H1 (cell line): Measurements from ENCODE around the gene CDNF. TPM values are rescaled to one million over a fixed set of nuclear protein-coding genes. Genes with fewer than 3 reads are reported as not detected.

ENCODE experiments used
- CTCF ChIA-PET: fragments of 300-600 bp; sonication (Branson Sonifier 250); formaldehyde crosslinking; loops from one replicate; lab custom pipeline; 2021; ENCODE audit not compliant: partially characterized antibody; lab: Charles Lee
- POLR2A ChIA-PET: fragments of 300-600 bp; sonication (Branson Sonifier 250); formaldehyde crosslinking; loops from one replicate; lab custom pipeline; 2021; ENCODE audit warnings: inconsistent platforms; ENCODE audit not compliant: partially characterized antibody; lab: Charles Lee
- DNase-seq, 2 experiments: peaks; one replicate each; pipeline versions ENCODE4 v3.0.0 to v3.0.0-alpha.2; 2010 to 2022; ENCODE audit warnings: low spot score in 2 of 2, low read depth in 1 of 2, mixed read lengths in 1 of 2
- FAIRE-seq: peaks from 2 replicates; lab custom pipeline; 2011; peaks lifted over from hg19 to GRCh38; lab: Jason Lieb, UNC
- H2AFZ ChIP-seq: 2 replicates; pipeline ENCODE4 v1.8.1; 2012; ENCODE audit warnings: low read length, inconsistent platforms
- H2AK5ac ChIP-seq: 2 replicates; pipeline ENCODE4 v1.6.1; 2013; ENCODE audit warnings: low read depth, low read length
- H2BK120ac ChIP-seq: replicated peaks from 2 replicates; pipeline ENCODE3; 2013; ENCODE audit warnings: low read depth, low read length, inconsistent platforms
- H2BK12ac ChIP-seq: 2 replicates; pipeline ENCODE4 v1.6.1; 2013; ENCODE audit warnings: low read depth, low read length
- H2BK15ac ChIP-seq: 2 replicates; pipeline ENCODE4 v1.6.1; 2013; ENCODE audit warnings: low read length
- H2BK20ac ChIP-seq: 2 replicates; pipeline ENCODE4 v1.6.1; 2013; ENCODE audit warnings: low read length
- H2BK5ac ChIP-seq: 2 replicates; pipeline ENCODE4 v1.6.1; 2013; ENCODE audit warnings: low read depth, low read length
- H3K14ac ChIP-seq: 2 replicates; pipeline ENCODE4 v1.6.1; 2013; ENCODE audit warnings: inconsistent platforms; ENCODE audit not compliant: insufficient read length
- H3K18ac ChIP-seq: 2 replicates; pipeline ENCODE4 v1.6.1; 2013; ENCODE audit warnings: low read length; ENCODE audit errors: extremely low read depth
- H3K23ac ChIP-seq: 2 replicates; pipeline ENCODE4 v1.6.1; 2013; ENCODE audit warnings: inconsistent platforms; ENCODE audit not compliant: insufficient read length
- H3K23me2 ChIP-seq: 2 replicates; pipeline ENCODE4 v1.6.1; 2013; ENCODE audit warnings: low read depth, low read length
- H3K27ac ChIP-seq: 2 replicates; pipeline ENCODE4 v1.6.1; 2011; ENCODE audit warnings: low read depth, low read length, inconsistent platforms
- H3K27me3 ChIP-seq, 4 experiments: replicated peaks in 1 of 4; 1 replicate in 1 of 4; 2 replicates in 3 of 4; pipeline versions ENCODE4 v1.6.1 to v1.8.1; 2011 to 2013; ENCODE audit warnings: low read length in 3 of 4, mild to moderate bottlenecking in 3 of 4, inconsistent platforms in 2 of 4, mixed read lengths in 2 of 4, moderate library complexity in 1 of 4; ENCODE audit not compliant: control insufficient read depth in 3 of 4, insufficient read depth in 3 of 4; ENCODE audit errors: extremely low read depth in 1 of 4
- H3K36me3 ChIP-seq, 4 experiments: 2 replicates each; pipeline versions ENCODE4 v1.6.1 to v1.8.1; 2011 to 2013; ENCODE audit warnings: mild to moderate bottlenecking in 4 of 4, low read length in 3 of 4, moderate library complexity in 2 of 4, control low read depth in 1 of 4, inconsistent platforms in 1 of 4; ENCODE audit not compliant: insufficient read depth in 4 of 4, control insufficient read depth in 2 of 4
- H3K4ac ChIP-seq: replicated peaks from 2 replicates; pipeline ENCODE3; 2013; ENCODE audit warnings: low read length, low read depth, mixed read lengths, inconsistent platforms; ENCODE audit not compliant: insufficient read length
- H3K4me1 ChIP-seq, 4 experiments: replicated peaks in 1 of 4; 1 replicate in 1 of 4; 2 replicates in 3 of 4; pipeline versions ENCODE4 v1.6.1 to v1.8.1; 2011 to 2013; ENCODE audit warnings: low read length in 3 of 4, inconsistent platforms in 2 of 4, mixed read lengths in 1 of 4; ENCODE audit not compliant: insufficient read depth in 4 of 4, control insufficient read depth in 3 of 4
- H3K4me2 ChIP-seq, 2 experiments: 2 replicates each; pipeline versions ENCODE4 v1.6.1 to v1.8.1; 2011 to 2013; ENCODE audit warnings: low read depth in 2 of 2, low read length in 2 of 2, control low read depth in 1 of 2, inconsistent platforms in 1 of 2, mild to moderate bottlenecking in 1 of 2; ENCODE audit not compliant: insufficient read depth in 1 of 2
- H3K4me3 ChIP-seq, 4 experiments: fragments of 200-600, 300-600 bp in 1 of 4; sonication (generic), shearing (Covaris generic), sonication (Bioruptor Twin) in 1 of 4; 2 replicates each; pipeline versions ENCODE4 v1.5.1 to v1.8.1; 2011 to 2016; ENCODE audit warnings: low read length in 4 of 4, low read depth in 3 of 4, control low read depth in 2 of 4, inconsistent platforms in 2 of 4, mild to moderate bottlenecking in 2 of 4, mixed read lengths in 1 of 4, moderate library complexity in 1 of 4; ENCODE audit not compliant: insufficient read depth in 2 of 4; ENCODE audit errors: extremely low read depth in 1 of 4
- H3K56ac ChIP-seq: replicated peaks from 2 replicates; pipeline ENCODE3; 2013; ENCODE audit warnings: low read depth, mild to moderate bottlenecking, mixed read lengths, low read length, inconsistent platforms; ENCODE audit not compliant: insufficient read length
- H3K79me1 ChIP-seq: 2 replicates; pipeline ENCODE4 v1.6.1; 2013; ENCODE audit warnings: low read depth, low read length, control low read depth
- H3K79me2 ChIP-seq, 2 experiments: 2 replicates each; pipeline versions ENCODE4 v1.6.1 to v1.8.1; 2012 to 2013; ENCODE audit warnings: low read length in 2 of 2, mild to moderate bottlenecking in 2 of 2, inconsistent platforms in 1 of 2; ENCODE audit not compliant: insufficient read depth in 2 of 2, control insufficient read depth in 1 of 2
- H3K9ac ChIP-seq, 4 experiments: replicated peaks in 1 of 4; 1 replicate in 1 of 4; 2 replicates in 3 of 4; pipeline versions ENCODE4 v1.6.1 to v1.8.1; 2011 to 2013; ENCODE audit warnings: low read depth in 3 of 4, low read length in 3 of 4, control low read depth in 2 of 4, mild to moderate bottlenecking in 2 of 4, moderate library complexity in 2 of 4, inconsistent platforms in 1 of 4; ENCODE audit errors: extremely low read depth in 1 of 4
- H3K9me3 ChIP-seq, 2 experiments: 2 replicates each; pipeline versions ENCODE4 v1.6.1 to v1.8.1; 2012 to 2013; ENCODE audit warnings: mild to moderate bottlenecking in 2 of 2, moderate library complexity in 2 of 2, control low read depth in 1 of 2, inconsistent platforms in 1 of 2, low read depth in 1 of 2, low read length in 1 of 2, mixed read lengths in 1 of 2; ENCODE audit not compliant: insufficient read depth in 2 of 2
- H4K20me1 ChIP-seq, 2 experiments: replicated peaks in 1 of 2; 2 replicates each; pipeline versions ENCODE3 to v1.8.1; 2011 to 2013; ENCODE audit warnings: inconsistent platforms in 2 of 2, low read length in 2 of 2, mild to moderate bottlenecking in 1 of 2; ENCODE audit not compliant: insufficient read depth in 2 of 2, control insufficient read depth in 1 of 2
- H4K5ac ChIP-seq: 2 replicates; pipeline ENCODE4 v1.6.1; 2013; ENCODE audit warnings: low read length, low read depth, mixed read lengths, inconsistent platforms; ENCODE audit not compliant: insufficient read length
- H4K8ac ChIP-seq: 2 replicates; pipeline ENCODE4 v1.8.0; 2013; ENCODE audit warnings: mild to moderate bottlenecking, moderate library complexity, low read length, inconsistent platforms; ENCODE audit not compliant: insufficient read depth; ENCODE audit errors: extremely low read depth
- H4K91ac ChIP-seq: replicated peaks from 2 replicates; pipeline ENCODE3; 2013; ENCODE audit warnings: low read length, mixed read lengths, inconsistent platforms; ENCODE audit not compliant: insufficient read length
- GABPA ChIP-seq: IDR thresholded peaks from 2 replicates; pipeline ENCODE4 v1.6.1; 2011; ENCODE audit warnings: mild to moderate bottlenecking, low read length, moderate library complexity, borderline replicate concordance; ENCODE audit not compliant: insufficient read depth
- SP1 ChIP-seq: IDR thresholded peaks from 2 replicates; pipeline ENCODE4 v1.6.1; 2011; ENCODE audit warnings: low read depth, low read length
- WGBS, 2 experiments: shearing (Covaris generic) in 1 of 2; methylation state at CpG; one replicate each; pipeline versions ENCODE4 v1.1.6 to v1.1.7; 2013 to 2015; ENCODE audit warnings: low lambda C conversion rate in 2 of 2, mixed read lengths in 2 of 2, inconsistent platforms in 1 of 2, low coverage in 1 of 2, missing lambda C conversion rate in 1 of 2; ENCODE audit not compliant: insufficient replicate concordance in 2 of 2, insufficient coverage in 1 of 2, insufficient read length in 1 of 2; ENCODE audit errors: extremely low coverage in 1 of 2, missing lambda C conversion rate in 1 of 2; 5-methylcytosine and 5-hydroxymethylcytosine counted together
- polyA plus RNA-seq, 7 experiments: library from polyadenylated mRNA; depleted of rRNA in 3 of 7; stranded (reverse) in 5 of 7; unstranded in 2 of 7; fragments of >200 nt in 5 of 7; fragments of 200-250 nt in 2 of 7; gene quantifications; 1 replicate in 5 of 7; 2 replicates in 1 of 7; 4 replicates in 1 of 7; pipeline versions ENCODE4 v1.2.1 to v1.2.3, GENCODE V29; 2011 to 2013; ENCODE audit warnings: missing spikeins in 2 of 7, mixed read lengths in 2 of 7
- total RNA-seq: library from RNA; stranded (reverse); fragmentation: NEBNext Ultra II Directional; extraction: Animal tissue kit (Norgen Biotek cat#: 25700); gene quantifications from 2 replicates; pipeline ENCODE4 v1.2.1, GENCODE V29; 2021

The CDNF gene
- total and polyA plus RNA-seq, 2 of the 8 experiments (the other 6 are each of a cell fraction or from before 2014, with no cell fraction given): 0.32 to 0.67 TPM

DNA sequence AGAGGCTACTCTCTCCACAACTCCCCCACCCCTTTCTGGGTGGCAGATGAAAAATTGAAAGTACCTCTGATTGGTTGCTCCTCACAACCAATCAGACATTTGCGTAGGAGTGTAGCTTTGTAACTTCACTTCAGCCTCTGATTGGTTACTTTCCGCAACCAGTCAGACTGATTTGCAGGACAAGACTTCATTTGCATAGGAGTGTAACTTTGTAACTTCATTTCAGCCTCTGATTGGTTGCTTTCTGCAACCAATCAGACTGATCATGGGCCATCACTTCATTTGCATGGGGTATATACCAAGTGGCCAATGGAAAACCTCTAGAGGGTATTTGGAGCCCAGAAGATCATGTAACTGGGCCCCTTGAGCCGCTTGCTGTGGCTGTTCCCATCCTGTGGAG lies 25.6 kb downstream of the CDNF start:
- Histone ChIP-seq H2AFZ (no peak overlapping the region), H4K8ac (no peak overlapping the region), H3K23me2 (no peaks in the 10 kb centered on the region), H3K4me3 (no peak overlapping the region), H2AK5ac (no peak overlapping the region), H2BK12ac (no peak overlapping the region), H2BK20ac (no peak overlapping the region), H3K27me3 (no peaks in the 10 kb centered on the region), H3K9ac (no peak overlapping the region), H2BK120ac (no peak overlapping the region), H2BK15ac (no peak overlapping the region), H3K56ac (no peak overlapping the region), H3K14ac (no peak overlapping the region), H3K36me3 (no peaks in the 10 kb centered on the region), H3K79me2 (no peaks in the 10 kb centered on the region), H4K20me1 (no peaks in the 10 kb centered on the region), H2BK5ac (no peak overlapping the region), H3K79me1 (no peaks in the 10 kb centered on the region), H3K27ac (no peak overlapping the region), H4K91ac (no peak overlapping the region), H3K9me3 (no peaks in the 10 kb centered on the region), H3K4ac (no peak overlapping the region), H3K4me1 (0 out of 7 replicates have a peak, but pooled peaks cover 0 to 2% (median 0%) of the 10 kb centered on the region in 4 experiments), H3K4me2 (no peak overlapping the region), H3K18ac (no peak overlapping the region), H4K5ac (no peak overlapping the region), H3K23ac (no peak overlapping the region)
- TF ChIP-seq SP1: peak; percentile 78
- no peak for TF ChIP-seq GABPA
- 89% methylated on average over 3 of the region's 3 CpGs; no CpG with 5 or more reads in 1 of the 2 experiments for WGBS, 2 experiments
- no peak for FAIRE-seq
- CTCF ChIA-PET: interaction anchor here (2.4 kb wide), 1 partner anchor 11 kb away, joined by 6 read pairs; no protein-coding TSS in a partner anchor
- DNase-seq: no peak
- POLR2A ChIA-PET: interaction anchor here (0.6 kb wide), 1 partner anchor 159 kb away, joined by 5 read pairs; no protein-coding TSS in a partner anchor
